IPS-11a (cell line): ENCODE measurements around the gene EWSR1.
A peak's percentile ranks its signal among the peaks of the same experiment; 100 is the strongest.

Source experiments
- H3K4me3 ChIP-seq: one replicate; pipeline ENCODE4 v1.5.1; 2013; ENCODE audit warnings: low read depth, low read length, control low read depth

EWSR1 gene

DNA sequence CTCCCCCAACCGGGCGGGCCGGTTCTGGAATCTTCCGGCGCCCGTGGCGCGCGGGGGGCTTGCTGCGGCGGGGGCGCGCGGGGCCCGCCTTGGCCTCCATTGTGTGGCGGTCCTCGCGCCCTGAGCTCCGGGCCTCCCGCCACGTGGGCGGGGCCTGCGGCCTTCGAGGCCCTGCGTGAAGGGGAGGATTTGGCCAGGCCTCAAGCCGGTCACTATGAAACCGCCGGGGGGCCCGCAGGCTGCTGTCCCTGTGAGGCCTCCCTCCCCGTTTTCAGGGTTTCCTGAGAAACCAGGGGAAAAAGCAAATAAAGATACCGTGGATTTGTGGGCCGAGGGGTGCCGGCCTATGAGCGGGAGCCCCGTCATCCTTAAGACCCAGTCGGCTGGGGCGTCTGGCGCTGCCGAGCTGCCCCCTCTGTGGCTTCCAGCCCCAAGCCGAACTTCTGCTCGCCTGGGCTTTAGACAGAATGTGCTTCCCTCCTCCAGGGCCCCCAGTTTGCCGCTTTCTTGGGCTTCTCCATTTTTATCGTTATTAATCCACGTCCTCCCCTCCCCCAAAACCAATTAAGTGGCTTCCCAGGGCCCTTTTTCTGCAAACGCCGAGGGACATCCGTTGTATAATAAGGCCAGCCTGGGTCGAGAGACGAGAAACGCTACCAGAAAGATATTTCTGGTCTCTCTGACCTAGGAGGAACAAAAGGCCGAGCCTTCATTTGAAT, 602 bp downstream of the EWSR1 start:
- H3K4me3 ChIP-seq: peak overlapping the region; percentile 91

DNA sequence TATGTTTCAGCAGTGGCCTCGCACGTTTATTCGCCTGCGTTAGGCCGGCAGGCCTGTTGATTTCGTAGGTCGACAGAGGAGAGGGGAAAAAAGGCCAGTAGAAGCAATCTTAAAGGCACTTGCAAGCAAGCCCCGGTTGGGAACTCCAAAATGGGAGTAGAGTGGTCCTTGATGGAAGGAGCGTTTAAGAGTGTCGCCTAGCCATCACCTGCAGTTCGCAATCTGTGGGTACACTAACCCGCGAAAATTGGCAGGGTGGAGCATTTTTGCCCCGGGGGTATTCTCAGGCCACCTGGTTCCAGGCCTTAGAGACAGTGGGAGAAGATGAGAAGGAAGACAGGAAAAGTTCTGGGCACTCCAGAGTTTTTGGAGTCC, 1.1 kb downstream of the EWSR1 start:
- H3K4me3 ChIP-seq: peak overlapping the region; percentile 91

DNA sequence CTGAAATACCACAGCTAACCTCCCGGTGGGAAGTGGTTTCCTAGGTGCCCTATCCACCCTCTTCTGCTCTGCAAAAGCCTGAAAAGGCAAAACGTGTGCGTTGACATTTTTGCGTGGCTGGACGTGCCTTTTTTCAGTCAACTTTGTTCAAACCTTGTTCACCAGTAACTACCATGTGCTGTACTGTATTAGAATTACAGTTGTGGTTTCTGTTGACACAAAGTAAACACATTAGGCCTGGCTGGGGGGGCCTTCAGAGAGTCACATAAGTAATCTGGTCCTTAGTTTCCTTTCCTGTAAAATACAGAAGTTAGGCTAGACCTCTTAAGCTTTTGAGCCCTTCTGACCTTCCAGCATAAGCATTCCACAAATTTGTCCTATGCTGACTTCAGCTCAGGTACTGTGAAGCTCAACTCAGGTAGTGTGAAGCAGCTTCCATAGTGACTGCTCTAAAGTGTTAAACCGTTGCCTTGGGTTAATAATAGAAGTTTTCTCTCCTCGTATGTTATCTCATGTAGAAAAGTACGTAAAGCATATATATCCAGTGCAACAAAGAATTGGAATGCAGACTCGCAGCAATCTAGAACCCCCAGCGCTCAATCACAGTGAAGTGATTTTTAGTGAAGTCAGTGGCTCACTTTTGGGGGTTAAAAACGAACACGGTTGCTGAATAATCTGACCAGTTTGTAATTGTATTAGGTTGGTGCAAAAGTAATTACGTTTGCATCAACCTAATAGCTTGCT, 1.8 kb downstream of the EWSR1 start:
- H3K4me3 ChIP-seq: peak overlapping the region; percentile 91

DNA sequence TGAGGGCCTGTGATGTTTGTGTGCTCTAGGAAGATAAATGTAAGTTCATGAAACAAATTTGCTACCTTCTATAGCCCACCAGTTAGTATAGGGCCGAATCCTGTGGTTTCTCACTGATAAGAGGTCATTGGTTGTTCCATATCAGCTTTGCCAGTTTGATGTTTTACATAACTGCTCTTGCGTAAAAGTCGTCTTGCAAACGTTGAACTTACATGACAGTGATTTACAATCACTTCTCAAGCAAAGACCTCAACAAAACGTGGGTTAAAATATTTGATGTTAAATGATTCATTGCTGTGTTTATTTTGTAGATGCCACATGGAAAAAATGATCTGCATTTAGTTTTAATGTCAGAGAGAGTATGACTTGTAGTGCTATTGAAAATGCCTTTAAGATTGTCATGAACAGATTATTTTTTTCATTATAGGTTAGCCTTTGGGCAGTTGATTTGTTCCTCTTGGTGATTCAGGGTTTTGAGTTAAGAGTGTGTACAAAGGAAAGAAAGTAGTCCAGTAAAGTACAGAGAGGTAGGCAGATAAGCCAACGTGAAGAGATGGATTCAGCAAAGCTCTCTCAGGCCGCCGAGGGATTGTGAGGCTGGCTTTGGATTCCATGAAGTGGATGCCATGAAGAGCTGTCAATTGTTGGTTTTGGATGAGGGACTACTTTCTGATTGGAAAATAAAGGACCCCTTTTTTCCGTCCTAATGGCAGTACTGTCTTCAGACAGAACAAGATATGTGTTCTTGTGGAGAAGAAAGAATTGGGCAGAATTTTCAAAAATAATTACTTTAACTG, 2.6 kb downstream of the EWSR1 start:
- peak overlapping the region; percentile 1 for H3K4me3 ChIP-seq

DNA sequence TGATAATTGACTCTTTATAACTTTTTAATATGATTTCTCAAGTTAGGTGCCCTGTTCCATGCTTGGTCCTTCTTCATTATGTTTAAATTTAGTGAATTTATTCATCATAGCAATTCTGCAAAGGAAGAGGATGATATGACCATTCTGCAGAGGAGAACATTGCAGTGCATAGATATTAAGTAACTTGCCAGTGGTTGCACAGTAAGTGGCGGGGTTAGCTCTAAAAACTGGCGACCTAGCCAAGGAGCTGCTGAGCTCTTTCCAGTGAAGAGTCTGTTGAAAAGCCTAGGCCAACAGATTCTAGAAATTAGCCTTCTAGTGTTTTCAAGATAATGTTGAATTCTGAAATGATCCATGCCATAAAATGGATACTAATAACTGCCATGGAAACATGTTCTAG, 4.6 kb downstream of the EWSR1 start:
- no peak overlapping the region for H3K4me3 ChIP-seq

DNA sequence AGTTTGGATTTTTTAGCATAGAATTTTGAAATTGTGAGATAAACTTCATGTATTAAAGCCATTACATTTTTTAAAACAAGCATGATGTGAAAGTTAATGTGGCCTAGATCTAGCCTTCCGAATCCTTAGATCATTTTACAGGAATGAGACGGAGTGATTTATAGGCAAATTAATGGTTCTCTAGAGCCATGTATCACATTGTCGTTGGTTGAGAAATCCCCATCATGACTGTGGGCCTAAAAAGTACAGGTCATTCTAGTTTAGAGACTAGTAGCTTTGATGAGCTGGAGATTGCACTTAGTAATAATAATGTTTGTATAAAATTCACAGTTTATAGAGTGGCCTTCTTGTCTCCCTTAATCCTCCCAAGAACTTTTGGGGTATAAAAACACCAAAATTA, 7.1 kb downstream of the EWSR1 start:
- no peak overlapping the region for H3K4me3 ChIP-seq

DNA sequence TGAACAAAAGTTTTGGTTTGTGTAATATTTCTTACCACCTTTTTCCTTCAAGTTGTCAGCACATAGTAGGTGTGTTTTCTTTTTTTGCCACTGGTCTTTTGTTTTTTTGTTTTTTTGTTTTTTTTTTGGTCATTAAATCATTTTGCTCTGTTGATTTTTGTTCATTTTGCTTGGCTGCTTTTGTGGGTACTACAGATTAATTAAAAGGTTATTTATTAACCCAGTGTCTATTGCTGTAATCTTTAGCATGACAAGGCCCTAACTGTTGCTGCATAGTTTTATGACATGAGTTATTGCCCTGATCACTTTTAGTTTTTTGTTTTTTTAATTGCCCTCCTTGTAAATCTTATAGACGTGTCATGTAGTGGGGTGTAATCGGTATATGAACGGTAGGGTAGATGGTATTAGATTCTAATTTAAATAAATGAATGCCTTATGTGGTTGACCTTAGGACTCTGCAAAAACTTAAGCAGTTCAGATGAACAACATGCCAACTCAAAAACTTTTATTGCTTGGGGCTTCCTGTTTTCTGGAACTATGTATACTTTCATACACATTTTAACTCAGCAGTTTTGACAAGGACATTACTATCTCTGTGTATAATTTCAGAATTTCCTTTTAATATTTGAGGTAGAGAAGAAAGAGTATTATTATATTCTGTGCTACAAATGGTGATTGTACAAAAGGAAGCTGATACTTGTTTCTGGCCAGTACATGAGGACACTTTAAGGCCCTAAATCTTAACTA, 7.9 kb downstream of the EWSR1 start:
- no peak overlapping the region for H3K4me3 ChIP-seq

DNA sequence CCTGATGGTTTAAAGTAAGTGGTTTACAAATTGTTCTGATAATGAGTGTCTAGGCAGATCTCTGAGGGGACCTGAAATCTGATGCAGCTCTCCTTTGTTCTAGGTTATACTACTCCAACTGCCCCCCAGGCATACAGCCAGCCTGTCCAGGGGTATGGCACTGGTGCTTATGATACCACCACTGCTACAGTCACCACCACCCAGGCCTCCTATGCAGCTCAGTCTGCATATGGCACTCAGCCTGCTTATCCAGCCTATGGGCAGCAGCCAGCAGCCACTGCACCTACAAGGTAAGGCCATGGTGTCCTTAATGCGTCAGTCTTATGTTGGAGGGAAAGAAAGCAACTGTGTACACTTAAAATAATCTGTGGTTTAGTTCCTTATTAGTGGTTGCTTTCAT, 9.9 kb downstream of the EWSR1 start:
- no peak overlapping the region for H3K4me3 ChIP-seq

DNA sequence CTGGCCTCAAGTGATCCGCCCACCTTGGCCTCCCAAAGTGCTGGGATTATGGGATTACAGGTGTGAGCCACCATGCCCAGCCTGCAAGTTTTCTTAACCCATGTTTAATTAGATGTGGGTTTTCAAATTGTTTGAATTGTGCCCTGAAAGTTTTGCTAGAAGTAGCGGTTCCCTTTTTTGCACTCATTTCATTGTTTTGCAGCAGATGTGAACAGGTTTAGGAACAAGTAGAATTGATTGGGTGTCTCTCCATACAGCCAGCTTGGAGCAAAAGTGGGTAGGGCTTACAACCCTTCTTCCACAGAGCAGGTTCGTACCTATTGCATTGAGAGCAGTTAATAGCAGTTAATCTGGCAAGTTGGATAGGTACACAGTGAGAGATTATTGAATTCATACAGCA, 16.1 kb downstream of the EWSR1 start:
- no peak overlapping the region for H3K4me3 ChIP-seq

DNA sequence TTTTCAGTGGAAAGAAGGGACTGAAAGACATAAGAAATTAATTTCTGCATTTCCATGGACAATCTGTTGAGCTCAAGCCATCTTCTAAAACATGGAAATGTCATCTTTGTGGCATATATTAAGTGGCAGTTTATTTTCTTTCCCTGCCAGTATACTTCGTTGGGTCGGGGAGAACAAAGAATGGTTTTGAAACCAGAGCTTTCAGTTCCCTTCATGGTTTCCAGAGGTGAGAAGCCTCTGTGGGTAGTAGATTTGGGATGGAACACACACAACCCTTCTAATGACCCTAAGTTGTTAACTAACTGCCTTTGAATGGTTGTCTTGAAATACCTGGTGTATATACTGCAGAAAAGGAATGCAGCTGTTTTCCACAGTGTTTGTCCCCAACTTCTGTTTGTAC, 20.8 kb downstream of the EWSR1 start:
- H3K4me3 ChIP-seq: no peak overlapping the region

DNA sequence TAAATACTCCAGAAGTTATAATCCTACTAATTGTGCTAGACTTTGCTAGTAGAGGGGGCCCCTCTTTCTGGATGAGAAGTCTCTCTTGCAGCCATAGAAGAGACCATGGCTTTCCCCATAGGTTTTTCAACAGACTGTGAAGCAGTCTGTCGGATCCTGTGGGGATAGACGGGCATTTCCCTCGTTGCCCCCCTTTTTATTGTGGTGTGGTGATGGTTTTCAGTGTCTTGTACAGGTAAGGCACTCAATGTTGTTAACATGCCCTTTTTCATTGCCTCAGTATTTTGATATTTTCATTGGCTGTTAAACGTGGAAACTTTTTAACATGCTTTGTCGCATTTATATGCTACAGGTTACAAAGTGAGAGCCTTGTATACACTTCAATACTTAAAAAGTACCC, 22.0 kb downstream of the EWSR1 start:
- H3K4me3 ChIP-seq: no peak overlapping the region

DNA sequence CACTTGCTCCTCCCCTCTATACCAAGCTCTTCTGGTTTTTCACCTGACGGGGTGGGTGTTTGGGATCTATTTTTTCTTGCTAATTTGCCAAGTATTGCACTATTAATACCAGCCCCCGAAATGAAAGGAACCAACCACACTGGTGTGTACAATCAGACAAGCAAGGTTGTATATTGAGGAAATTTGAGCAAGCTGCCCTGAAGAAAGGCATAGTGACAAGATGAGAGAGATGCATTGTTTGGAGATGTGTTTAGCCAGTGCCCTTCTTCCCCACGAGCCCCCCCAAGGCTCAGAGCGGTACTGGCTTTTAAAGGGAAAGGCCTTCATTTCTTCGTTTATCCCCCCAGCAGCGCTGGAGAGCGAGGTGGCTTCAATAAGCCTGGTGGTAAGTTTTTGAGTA, 23.1 kb downstream of the EWSR1 start:
- H3K4me3 ChIP-seq: no peak overlapping the region

DNA sequence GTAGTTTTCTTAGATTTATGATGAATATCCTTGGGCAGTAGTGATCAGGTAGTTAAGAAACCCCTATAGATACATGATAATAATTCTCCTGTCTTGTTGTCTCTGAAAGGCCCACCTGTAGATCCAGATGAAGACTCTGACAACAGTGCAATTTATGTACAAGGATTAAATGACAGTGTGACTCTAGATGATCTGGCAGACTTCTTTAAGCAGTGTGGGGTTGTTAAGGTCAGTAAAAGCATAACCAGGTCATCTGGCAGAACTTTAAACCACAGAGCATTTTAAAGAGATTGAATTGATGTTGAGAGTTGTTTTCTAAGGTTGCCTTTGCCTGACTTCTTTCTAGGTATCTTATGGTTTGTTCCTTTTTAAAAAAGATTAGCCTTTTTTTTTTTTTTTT, 24.3 kb downstream of the EWSR1 start:
- no peak overlapping the region for H3K4me3 ChIP-seq

DNA sequence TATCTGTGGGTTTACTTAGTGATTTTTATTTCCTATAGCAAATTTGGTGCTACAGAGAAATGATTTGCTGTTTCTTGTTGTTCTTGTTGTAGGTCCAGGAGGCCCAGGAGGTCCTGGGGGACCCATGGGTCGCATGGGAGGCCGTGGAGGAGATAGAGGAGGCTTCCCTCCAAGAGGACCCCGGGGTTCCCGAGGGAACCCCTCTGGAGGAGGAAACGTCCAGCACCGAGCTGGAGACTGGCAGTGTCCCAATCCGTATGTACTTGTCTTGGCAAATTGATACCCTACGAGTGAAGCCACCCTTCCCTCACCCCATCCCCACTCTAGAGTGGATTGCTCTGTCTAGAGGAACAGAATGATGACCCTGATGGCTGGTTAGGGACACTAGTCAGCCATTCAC, 30.6 kb downstream of the EWSR1 start:
- H3K4me3 ChIP-seq: no peak overlapping the region

DNA sequence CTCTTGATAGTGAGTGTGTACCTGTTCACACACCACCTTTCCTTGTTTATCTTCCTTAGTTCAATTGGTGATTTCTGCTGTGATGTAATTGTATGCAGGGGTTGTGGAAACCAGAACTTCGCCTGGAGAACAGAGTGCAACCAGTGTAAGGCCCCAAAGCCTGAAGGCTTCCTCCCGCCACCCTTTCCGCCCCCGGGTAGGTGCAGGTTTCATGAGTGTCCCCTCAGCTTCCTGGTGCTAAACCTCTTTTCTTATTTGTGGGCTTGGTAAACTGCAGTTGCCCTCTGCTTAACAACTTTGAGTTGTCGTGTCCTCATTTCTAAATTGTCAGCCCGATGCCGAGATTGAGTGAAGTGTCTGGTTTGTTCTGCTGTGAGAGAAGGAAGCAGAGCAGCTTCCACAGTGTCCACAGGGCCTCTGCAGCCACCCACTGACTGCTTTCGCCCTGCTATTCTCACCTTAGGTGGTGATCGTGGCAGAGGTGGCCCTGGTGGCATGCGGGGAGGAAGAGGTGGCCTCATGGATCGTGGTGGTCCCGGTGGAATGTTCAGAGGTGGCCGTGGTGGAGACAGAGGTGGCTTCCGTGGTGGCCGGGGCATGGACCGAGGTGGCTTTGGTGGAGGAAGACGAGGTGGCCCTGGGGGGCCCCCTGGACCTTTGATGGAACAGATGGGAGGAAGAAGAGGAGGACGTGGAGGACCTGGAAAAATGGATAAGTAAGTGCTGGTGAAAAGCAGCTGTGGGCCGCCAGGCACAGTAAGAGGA, 31.2 kb downstream of the EWSR1 start:
- H3K4me3 ChIP-seq: no peak overlapping the region

DNA sequence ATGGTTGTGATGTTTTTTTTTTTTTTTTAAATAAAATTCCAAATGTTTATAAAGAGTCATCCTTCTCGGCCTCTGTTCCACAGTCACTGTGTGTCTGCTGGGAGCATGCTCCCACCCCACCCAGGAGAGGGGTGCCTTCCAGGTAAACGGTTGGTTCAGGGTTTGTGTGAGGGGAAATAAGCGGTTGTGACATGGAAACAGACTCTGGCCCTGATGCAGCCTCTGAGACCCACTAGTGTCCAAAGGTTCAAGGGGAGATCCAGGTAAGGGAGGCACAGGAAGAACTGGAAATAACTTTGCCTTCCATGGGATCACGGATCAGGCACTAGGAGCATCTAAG, 32.4 kb downstream of the EWSR1 start:
- H3K4me3 ChIP-seq: no peak overlapping the region

DNA sequence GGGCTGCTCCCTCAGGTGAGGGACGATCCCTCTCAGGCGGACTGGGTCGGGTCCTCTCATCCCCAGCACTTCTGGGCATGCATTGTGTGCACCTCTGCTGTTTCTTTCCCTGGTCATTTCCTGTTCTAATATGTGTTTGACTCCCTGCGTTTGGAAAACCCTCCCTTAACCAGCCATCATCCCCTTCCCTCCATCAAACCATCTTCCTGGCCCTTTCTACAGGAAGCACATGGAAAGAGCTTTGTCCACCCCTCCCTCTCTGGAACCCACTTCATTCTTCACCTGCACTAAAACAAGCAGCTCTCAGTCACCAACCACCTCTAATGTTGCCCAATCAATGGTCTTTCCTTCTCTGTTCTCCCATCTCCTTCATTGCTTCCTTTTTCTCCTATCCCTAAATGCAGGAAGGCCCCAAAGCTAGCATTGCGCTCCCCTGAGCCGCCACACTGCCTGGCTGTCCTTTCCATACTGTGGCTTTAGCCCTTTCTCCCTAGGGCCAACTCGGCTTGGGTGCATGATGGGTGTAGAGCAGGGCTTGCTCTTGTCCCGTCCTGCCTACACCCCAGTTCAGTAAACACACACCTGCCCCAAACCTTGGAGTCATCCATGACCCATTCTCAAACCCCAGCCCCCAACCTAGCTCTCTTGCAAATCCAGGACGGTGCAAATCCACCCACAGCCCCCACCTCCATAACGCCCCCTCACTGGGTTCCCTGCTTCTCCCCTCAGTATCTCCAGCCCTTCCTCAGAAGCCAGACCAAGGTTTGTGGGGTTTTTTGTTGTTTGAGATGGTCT, 32.9 kb downstream of the EWSR1 start:
- no peak overlapping the region for H3K4me3 ChIP-seq

DNA sequence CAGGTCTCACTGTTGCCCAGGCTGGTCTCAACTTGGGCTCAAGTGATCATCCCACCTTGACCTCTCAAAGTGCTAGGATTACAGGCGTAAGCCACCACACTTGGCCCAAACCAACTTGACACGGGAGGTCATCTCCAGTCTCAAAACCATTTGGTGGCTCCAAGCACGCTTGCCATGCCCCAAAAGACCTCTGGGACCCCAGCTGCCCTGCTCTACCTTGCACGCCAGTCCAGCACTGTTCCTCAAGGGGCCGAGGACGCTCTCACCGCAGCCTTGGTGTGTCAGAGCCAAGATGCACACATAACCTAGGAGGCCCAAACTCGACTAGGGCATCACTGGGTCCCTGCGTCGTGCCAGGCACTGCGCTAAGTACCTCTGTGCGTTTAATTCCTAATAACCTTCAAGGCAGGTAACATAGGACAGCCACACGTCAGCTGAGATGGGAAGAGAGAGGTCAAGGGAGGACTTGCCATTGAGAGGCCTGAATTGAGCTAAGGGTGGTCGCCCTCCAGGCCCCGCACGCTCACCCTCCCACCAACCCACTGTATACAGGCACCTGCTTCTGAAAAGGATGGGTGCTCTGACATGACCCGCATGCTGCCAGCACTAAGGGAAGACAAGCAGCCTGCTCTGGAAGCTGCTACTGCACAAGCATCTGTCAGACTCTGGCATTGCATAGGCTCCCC, 33.8 kb downstream of the EWSR1 start:
- no peak overlapping the region for H3K4me3 ChIP-seq

DNA sequence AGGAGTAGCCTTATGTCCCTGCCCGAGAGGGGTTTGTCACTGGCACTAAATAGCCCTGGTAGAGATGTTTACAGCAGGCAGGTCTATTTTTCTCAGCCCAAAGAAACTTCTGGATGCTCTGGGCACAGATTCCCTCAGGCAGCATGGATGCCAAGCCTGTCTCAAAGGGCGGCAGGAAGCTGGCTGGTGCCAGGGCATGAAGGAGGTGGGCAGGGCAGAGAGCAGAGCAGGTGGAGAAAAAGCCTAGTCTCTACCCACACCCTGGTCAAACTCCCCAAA, 34.3 kb downstream of the EWSR1 start:
- H3K4me3 ChIP-seq: no peak overlapping the region
